HG03159 (cell line): ENCODE measurements around the gene TOMM20.

Source experiments
- ATAC-seq: cut with Tn5 transposase; IDR thresholded peaks from one replicate; pipeline ENCODE4 v1.9.1; 2021; ENCODE audit warnings: mild to moderate bottlenecking, moderate library complexity; ENCODE audit not compliant: unreplicated experiment

The TOMM20 gene

GRCh38 chr1:235069577-235070563 lies 58.8 kb downstream of the TOMM20 start:
- ATAC-seq: no peak

- no peak for ATAC-seq
These were observed 59.5 kb downstream of the TOMM20 start for GRCh38 chr1:235069176-235069575.

GRCh38 chr1:235068158-235069121 lies 60.2 kb downstream of the TOMM20 start:
- no peak for ATAC-seq

- no peak for ATAC-seq
These were observed 61.1 kb downstream of the TOMM20 start for GRCh38 chr1:235067396-235068157.

- ATAC-seq: no peak
These were observed 65.4 kb downstream of the TOMM20 start for GRCh38 chr1:235063068-235063765.

- ATAC-seq: no peak
These were observed 67.8 kb downstream of the TOMM20 start for GRCh38 chr1:235060607-235061470.
